ENCODE results near the gene MYO19. TPM values are rescaled to one million over a fixed set of nuclear protein-coding genes. Genes with fewer than 3 reads are reported as not detected.
A peak's percentile ranks its signal among the peaks of the same experiment; 100 is the strongest.

Gene MYO19
- total RNA-seq, 5 donors from 2014 or later (not counting 1 experiment from before 2014, with no cell fraction given), result 73.1 to 80.8 (median 79.4) TPM

GRCh38 chr17:36566081-36566480 lies 31.4 kb upstream of the MYO19 start:
- WGBS (ENCODE audit: insufficient coverage), result 100% methylated on average over 2 of the region's 4 CpGs
- ChIA-PET POLR2A (interaction anchor here (0.6 to 1.0 kb wide), 3 partner anchors 10 to 168 kb away, joined by 3 to 8 read pairs (median 6); no protein-coding TSS in a partner anchor), CTCF (no interaction called here)

GRCh38 chr17:36553459-36553858 lies 18.8 kb upstream of the MYO19 start:
- peak in 1 of 4 experiments; percentile 31 for ATAC-seq (replicated peaks in 1 of 4)
- WGBS (ENCODE audit: insufficient coverage), result no CpG with 5 or more reads among the region's 3 CpGs
- Mint-ChIP-seq H3K4me3 (peak overlapping the region; percentile 58 to 64 (median 58)), H3K4me1 (peaks cover 61 to 75% (median 75%) of the 10 kb centered on the region in 3 donors), H3K27me3 (no peaks in the 10 kb centered on the region), H3K36me3 (peaks cover 24% of the 10 kb centered on the region), H3K9me3 (no peaks in the 10 kb centered on the region), H3K27ac (peak overlapping the region; percentile 77 to 83)
- Histone ChIP-seq H3K4me1 (ENCODE audit: control insufficient read depth in 1 of 2, extremely low read depth in 1 of 2, insufficient read depth in 2 of 2, low read length in 2 of 2) (peaks cover 30 to 34% of the 10 kb centered on the region in 2 experiments), H3K4me3 (ENCODE audit: control insufficient read depth in 1 of 2, extremely low read depth in 1 of 2, low read length in 1 of 2) (no peak overlapping the region), H3K36me3 (ENCODE audit: control insufficient read depth in 2 of 2, extremely low read depth in 1 of 2, insufficient read depth in 1 of 2, low read length in 1 of 2) (peaks cover 13 to 33% of the 10 kb centered on the region in 2 donors), H3K9me3 (no peaks in the 10 kb centered on the region), H3K27ac (ENCODE audit: low read length) (no peak overlapping the region), H3K27me3 (replicated peaks in 1 of 2; ENCODE audit: control insufficient read depth in 2 of 2, extremely low read depth in 1 of 2, insufficient read depth in 2 of 2, low read length in 1 of 2) (no peaks in the 10 kb centered on the region)
- ChIA-PET CTCF (interaction anchor here in 1 of 2 donors (1.0 kb wide), 1 partner anchor 22 kb away, joined by 5 read pairs; no protein-coding TSS in a partner anchor), POLR2A (interaction anchor here (0.6 kb wide), 3 partner anchors 12 to 769 kb away, joined by 3 to 9 read pairs (median 7); no protein-coding TSS in a partner anchor)
- DNase-seq, result peak in 1 of 35 experiments; percentile 30

More at GRCh38 chr17:36566081-36566480, 31.4 kb upstream of the MYO19 start:
- H3K4me3 Mint-ChIP-seq, result no peak overlapping the region
- Histone ChIP-seq H3K36me3 (ENCODE audit: control insufficient read depth in 2 of 2, extremely low read depth in 1 of 2, insufficient read depth in 1 of 2, low read length in 1 of 2) (peaks cover 6 to 72% of the 10 kb centered on the region in 2 donors), H3K4me1 (ENCODE audit: control insufficient read depth in 1 of 2, extremely low read depth in 1 of 2, insufficient read depth in 2 of 2, low read length in 2 of 2) (no peaks in the 10 kb centered on the region), H3K27me3 (replicated peaks in 1 of 2; ENCODE audit: control insufficient read depth in 2 of 2, extremely low read depth in 1 of 2, insufficient read depth in 2 of 2, low read length in 1 of 2) (no peaks in the 10 kb centered on the region), H3K9me3 (no peaks in the 10 kb centered on the region), H3K4me3 (ENCODE audit: control insufficient read depth in 1 of 2, extremely low read depth in 1 of 2, low read length in 1 of 2) (no peak overlapping the region), H3K27ac (ENCODE audit: low read length) (no peak overlapping the region)
- ATAC-seq (replicated peaks in 1 of 4) (no peak), DNase-seq (no peak)
- H3K27me3 Mint-ChIP-seq, result no peaks in the 10 kb centered on the region
- no peaks in the 10 kb centered on the region for H3K9me3 Mint-ChIP-seq
- peaks cover 37% of the 10 kb centered on the region for H3K36me3 Mint-ChIP-seq
- H3K27ac Mint-ChIP-seq, result no peak overlapping the region
- H3K4me1 Mint-ChIP-seq, result peaks cover 23 to 33% (median 26%) of the 10 kb centered on the region in 3 donors

- H3K4me1 Mint-ChIP-seq, result peaks cover 66 to 83% (median 81%) of the 10 kb centered on the region in 3 donors
- Histone ChIP-seq H3K4me3 (ENCODE audit: control insufficient read depth in 1 of 2, extremely low read depth in 1 of 2, low read length in 1 of 2) (no peak overlapping the region), H3K36me3 (ENCODE audit: control insufficient read depth in 2 of 2, extremely low read depth in 1 of 2, insufficient read depth in 1 of 2, low read length in 1 of 2) (peaks cover 0 to 12% of the 10 kb centered on the region in 2 donors), H3K27ac (ENCODE audit: low read length) (peak overlapping the region; percentile 25), H3K9me3 (no peaks in the 10 kb centered on the region), H3K4me1 (ENCODE audit: control insufficient read depth in 1 of 2, extremely low read depth in 1 of 2, insufficient read depth in 2 of 2, low read length in 2 of 2) (peaks cover 37 to 53% of the 10 kb centered on the region in 2 experiments), H3K27me3 (replicated peaks in 1 of 2; ENCODE audit: control insufficient read depth in 2 of 2, extremely low read depth in 1 of 2, insufficient read depth in 2 of 2, low read length in 1 of 2) (no peaks in the 10 kb centered on the region)
- H3K27me3 Mint-ChIP-seq, result no peaks in the 10 kb centered on the region
- ChIA-PET CTCF (interaction anchor here in 1 of 2 donors (0.6 to 0.8 kb wide), 3 partner anchors 12 to 1134 kb away, joined by 3 read pairs; no protein-coding TSS in a partner anchor), POLR2A (interaction anchor here (0.6 to 0.8 kb wide), 3 partner anchors 15 to 1059 kb away, joined by 3 read pairs; no protein-coding TSS in a partner anchor)
- H3K27ac Mint-ChIP-seq, result peak overlapping the region; percentile 74 to 87
- DNase-seq, result peak in 1 of 35 experiments; percentile 48
- peak; percentile 34 to 73 (median 55) for ATAC-seq (replicated peaks in 1 of 4)
- no peaks in the 10 kb centered on the region for H3K9me3 Mint-ChIP-seq
- peak overlapping the region; percentile 6 to 65 (median 47) for H3K4me3 Mint-ChIP-seq
- WGBS (ENCODE audit: insufficient coverage), result 48% methylated on average over 3 of the region's 8 CpGs
- H3K36me3 Mint-ChIP-seq, result peaks cover 13% of the 10 kb centered on the region
Observed at GRCh38 chr17:36550491-36551417, 16.1 kb upstream of the MYO19 start.

- peak overlapping the region; percentile 43 to 96 (median 57) for H3K4me3 Mint-ChIP-seq
- Histone ChIP-seq H3K4me1 (ENCODE audit: control insufficient read depth in 1 of 2, extremely low read depth in 1 of 2, insufficient read depth in 2 of 2, low read length in 2 of 2) (peaks cover 39 to 46% of the 10 kb centered on the region in 2 experiments), H3K4me3 (ENCODE audit: control insufficient read depth in 1 of 2, extremely low read depth in 1 of 2, low read length in 1 of 2) (no peak overlapping the region), H3K36me3 (ENCODE audit: control insufficient read depth in 2 of 2, extremely low read depth in 1 of 2, insufficient read depth in 1 of 2, low read length in 1 of 2) (peaks cover 0 to 5% of the 10 kb centered on the region in 2 donors), H3K27ac (ENCODE audit: low read length) (peak overlapping the region; percentile 33), H3K9me3 (no peaks in the 10 kb centered on the region), H3K27me3 (replicated peaks in 1 of 2; ENCODE audit: control insufficient read depth in 2 of 2, extremely low read depth in 1 of 2, insufficient read depth in 2 of 2, low read length in 1 of 2) (no peaks in the 10 kb centered on the region)
- ChIA-PET POLR2A (interaction anchor here (0.9 to 1.0 kb wide), 2 partner anchors 9 to 25 kb away, joined by 3 read pairs; no protein-coding TSS in a partner anchor), CTCF (no interaction called here)
- ATAC-seq (replicated peaks in 1 of 4) (no peak), DNase-seq (no peak)
- H3K4me1 Mint-ChIP-seq, result peaks cover 54 to 65% (median 63%) of the 10 kb centered on the region in 3 donors
- no peaks in the 10 kb centered on the region for H3K9me3 Mint-ChIP-seq
- H3K27me3 Mint-ChIP-seq, result no peaks in the 10 kb centered on the region
- peak overlapping the region; percentile 83 to 85 for H3K27ac Mint-ChIP-seq
- peaks cover 6% of the 10 kb centered on the region for H3K36me3 Mint-ChIP-seq
Observed at GRCh38 chr17:36547776-36548175, 13.1 kb upstream of the MYO19 start.

GRCh38 chr17:36546418-36547093 lies 11.9 kb upstream of the MYO19 start:
- H3K4me1 Mint-ChIP-seq, result peaks cover 48 to 57% (median 54%) of the 10 kb centered on the region in 3 donors

More at GRCh38 chr17:36546418-36547093, 11.9 kb upstream of the MYO19 start:
- Histone ChIP-seq H3K36me3 (ENCODE audit: control insufficient read depth in 2 of 2, extremely low read depth in 1 of 2, insufficient read depth in 1 of 2, low read length in 1 of 2) (peaks cover 0 to 5% of the 10 kb centered on the region in 2 donors), H3K4me3 (ENCODE audit: control insufficient read depth in 1 of 2, extremely low read depth in 1 of 2, low read length in 1 of 2) (peak overlapping the region; percentile 82 to 89), H3K4me1 (ENCODE audit: control insufficient read depth in 1 of 2, extremely low read depth in 1 of 2, insufficient read depth in 2 of 2, low read length in 2 of 2) (peaks cover 34 to 41% of the 10 kb centered on the region in 2 experiments), H3K9me3 (no peaks in the 10 kb centered on the region), H3K27ac (ENCODE audit: low read length) (peak overlapping the region; percentile 88), H3K27me3 (replicated peaks in 1 of 2; ENCODE audit: control insufficient read depth in 2 of 2, extremely low read depth in 1 of 2, insufficient read depth in 2 of 2, low read length in 1 of 2) (no peaks in the 10 kb centered on the region)
- DNase-seq (peak in 1 of 35 experiments; percentile 31), ATAC-seq (replicated peaks in 1 of 4) (no peak)
- WGBS (ENCODE audit: insufficient coverage), result 0% methylated on average over 2 of the region's 7 CpGs
- CTCF ChIA-PET, result interaction anchor here in 1 of 2 donors (0.6 to 1.1 kb wide), 3 partner anchors 13 to 730 kb away, joined by 3 to 4 read pairs (median 4); no protein-coding TSS in a partner anchor
- no peaks in the 10 kb centered on the region for H3K9me3 Mint-ChIP-seq
- peak overlapping the region; percentile 87 to 90 for H3K27ac Mint-ChIP-seq
- H3K27me3 Mint-ChIP-seq, result no peaks in the 10 kb centered on the region
- H3K36me3 Mint-ChIP-seq, result peaks cover 6% of the 10 kb centered on the region
- POLR2A ChIA-PET, result interaction anchor here in 1 of 2 donors (0.6 to 2.1 kb wide), 2 partner anchors 11 to 25 kb away, joined by 3 to 11 read pairs; partner anchors contain the start of genes MYO19 and PIGW
- H3K4me3 Mint-ChIP-seq, result peak overlapping the region; percentile 87 to 96 (median 87)
